HepG2 (cell line): ENCODE data around the gene IQCN. TPM values are rescaled to one million over a fixed set of nuclear protein-coding genes. Genes with fewer than 3 reads are reported as not detected.
A peak's percentile ranks its signal among the peaks of the same experiment; 100 is the strongest.

Experiments used
- AHR ChIP-seq: IDR thresholded peaks from 2 replicates; pipeline ENCODE4 v1.6.1; 2018; ENCODE audit warnings: missing genetic modification reagents, missing compliant biosample characterization
- ARNT ChIP-seq: fragments of 450-650 bp; IDR thresholded peaks from 2 replicates; pipeline ENCODE4 v1.6.1; 2017
- ARNT2 ChIP-seq: sonication (generic); formaldehyde crosslinking; IDR thresholded peaks from 2 replicates; pipeline ENCODE4 v1.8.0; 2022; ENCODE audit warnings: mild to moderate bottlenecking, low read depth, missing genetic modification reagents, moderate library complexity
- ATF1 ChIP-seq: IDR thresholded peaks from 2 replicates; pipeline ENCODE4 v1.6.1; 2016; ENCODE audit warnings: mild to moderate bottlenecking, control low read depth
- CBX2 ChIP-seq, 2 experiments: fragments of 200-600 bp in 1 of 2; sonication (generic); formaldehyde crosslinking in 1 of 2; IDR thresholded peaks; 2 replicates each; pipeline versions ENCODE4 v1.7.0 to v1.8.1; 2018 to 2022; ENCODE audit warnings: low read depth in 2 of 2, low read length in 1 of 2, mild to moderate bottlenecking in 1 of 2, missing genetic modification reagents in 1 of 2
- EHMT2 ChIP-seq: fragments of 200-600 bp; sonication (generic); IDR thresholded peaks from 2 replicates; pipeline ENCODE4 v1.7.0; 2017; ENCODE audit warnings: antibody characterized with exemption, low read depth, low read length, borderline replicate concordance
- JARID2 ChIP-seq: sonication (generic); formaldehyde crosslinking; IDR thresholded peaks from 2 replicates; pipeline ENCODE4 v1.8.1; 2023; ENCODE audit warnings: missing genetic modification reagents, inconsistent platforms; ENCODE audit not compliant: insufficient replicate concordance
- KLF15 ChIP-seq: sonication (generic); formaldehyde crosslinking; IDR thresholded peaks from 2 replicates; pipeline ENCODE4 v1.8.1; 2023; ENCODE audit warnings: borderline replicate concordance, mild to moderate bottlenecking, inconsistent platforms, missing genetic modification reagents, mixed read lengths
- NFE2L1 ChIP-seq: sonication (generic); formaldehyde crosslinking; IDR thresholded peaks from 2 replicates; pipeline ENCODE4 v1.4.0; 2020; ENCODE audit warnings: missing genetic modification reagents, mild to moderate bottlenecking, borderline replicate concordance
- PCBP1 ChIP-seq: fragments of 200-400 bp; formaldehyde crosslinking; IDR thresholded peaks from 2 replicates; pipeline ENCODE4 v1.6.1; 2017; ENCODE audit warnings: mild to moderate bottlenecking, low read depth, low read length, borderline replicate concordance
- PHF20 ChIP-seq: sonication (generic); formaldehyde crosslinking; IDR thresholded peaks from 2 replicates; pipeline ENCODE4 v1.5.0; 2020; ENCODE audit warnings: mild to moderate bottlenecking, missing genetic modification reagents
- TEAD2 ChIP-seq: sonication (generic); formaldehyde crosslinking; IDR thresholded peaks from 2 replicates; pipeline ENCODE4 v1.9.0; 2021; ENCODE audit warnings: missing genetic modification reagents
- TEAD3 ChIP-seq: optimal IDR thresholded peaks from 2 replicates; pipeline ENCODE3; 2016; ENCODE audit warnings: borderline replicate concordance
- ZFP36 ChIP-seq: fragments of 150-350 bp; IDR thresholded peaks from 2 replicates; pipeline ENCODE4 v1.6.1; 2018; ENCODE audit warnings: borderline replicate concordance, low read length, low read depth; ENCODE audit not compliant: partially characterized antibody
- ZNF235 ChIP-seq: sonication (generic); formaldehyde crosslinking; IDR thresholded peaks from 2 replicates; pipeline ENCODE4 v1.8.1; 2023; ENCODE audit warnings: mild to moderate bottlenecking, missing genetic modification reagents, borderline replicate concordance
- ZNF562 ChIP-seq: sonication (generic); formaldehyde crosslinking; IDR thresholded peaks from 2 replicates; pipeline ENCODE4 v1.8.0; 2022; ENCODE audit warnings: missing genetic modification reagents, borderline replicate concordance
- ZNF678 ChIP-seq: sonication (generic); formaldehyde crosslinking; IDR thresholded peaks from 2 replicates; pipeline ENCODE4 v1.4.0; 2020; ENCODE audit warnings: mild to moderate bottlenecking, missing genetic modification reagents
- ZNF788 ChIP-seq: sonication (generic); formaldehyde crosslinking; IDR thresholded peaks from 2 replicates; pipeline ENCODE4 v1.5.0; 2020; ENCODE audit warnings: mild to moderate bottlenecking, missing genetic modification reagents, borderline replicate concordance
- polyA plus RNA-seq, 8 experiments: library from polyadenylated mRNA; depleted of rRNA in 3 of 8; stranded (reverse) in 7 of 8; unstranded in 1 of 8; fragments of >200 nt; fragmentation: Illumina TruSeq in 4 of 8; extraction: Trizol in 4 of 8; gene quantifications; 2 replicates each; pipeline versions ENCODE4 v1.2.1 to v1.2.3, GENCODE V29; 2011 to 2016; ENCODE audit warnings: low read depth in 4 of 8, missing spikeins in 1 of 8, mixed read lengths in 1 of 8; ENCODE audit not compliant: insufficient read depth in 1 of 8
- total RNA-seq, 5 experiments: library from RNA; depleted of rRNA; stranded (reverse); fragments of >200 nt; fragmentation: Illumina TruSeq; extraction: Trizol; gene quantifications; 2 replicates each; pipeline ENCODE4 v1.2.3, GENCODE V29; 2016; ENCODE audit warnings: low read depth in 1 of 5
- TF ChIP-seq, protein P1 (sequence below): sonication (generic); formaldehyde crosslinking; IDR thresholded peaks from 2 replicates; pipeline ENCODE4 v1.4.0; 2020; ENCODE audit warnings: missing genetic modification reagents, mild to moderate bottlenecking, borderline replicate concordance
- TF ChIP-seq, protein P2 (sequence below): sonication (generic); formaldehyde crosslinking; IDR thresholded peaks from 2 replicates; pipeline ENCODE4 v1.4.0; 2020; ENCODE audit warnings: mild to moderate bottlenecking, missing genetic modification reagents
- TF ChIP-seq, protein P3 (sequence below): sonication (generic); formaldehyde crosslinking; IDR thresholded peaks from 2 replicates; pipeline ENCODE4 v1.8.1; 2023; ENCODE audit warnings: mild to moderate bottlenecking, moderate library complexity, missing genetic modification reagents
- TF ChIP-seq, protein P4 (sequence below): sonication (generic); formaldehyde crosslinking; IDR thresholded peaks from 2 replicates; pipeline ENCODE4 v1.8.0; 2022; ENCODE audit warnings: missing genetic modification reagents, mild to moderate bottlenecking, moderate library complexity, borderline replicate concordance
- TF ChIP-seq, protein P5 (sequence below): sonication (generic); formaldehyde crosslinking; IDR thresholded peaks from 2 replicates; pipeline ENCODE4 v1.8.0; 2022; ENCODE audit warnings: low read depth, missing genetic modification reagents

IQCN gene
- total and polyA plus RNA-seq, 2 of the 13 experiments (the other 11 are each of a cell fraction or from before 2014, with no cell fraction given) = 0.04 to 0.18 TPM

DNA sequence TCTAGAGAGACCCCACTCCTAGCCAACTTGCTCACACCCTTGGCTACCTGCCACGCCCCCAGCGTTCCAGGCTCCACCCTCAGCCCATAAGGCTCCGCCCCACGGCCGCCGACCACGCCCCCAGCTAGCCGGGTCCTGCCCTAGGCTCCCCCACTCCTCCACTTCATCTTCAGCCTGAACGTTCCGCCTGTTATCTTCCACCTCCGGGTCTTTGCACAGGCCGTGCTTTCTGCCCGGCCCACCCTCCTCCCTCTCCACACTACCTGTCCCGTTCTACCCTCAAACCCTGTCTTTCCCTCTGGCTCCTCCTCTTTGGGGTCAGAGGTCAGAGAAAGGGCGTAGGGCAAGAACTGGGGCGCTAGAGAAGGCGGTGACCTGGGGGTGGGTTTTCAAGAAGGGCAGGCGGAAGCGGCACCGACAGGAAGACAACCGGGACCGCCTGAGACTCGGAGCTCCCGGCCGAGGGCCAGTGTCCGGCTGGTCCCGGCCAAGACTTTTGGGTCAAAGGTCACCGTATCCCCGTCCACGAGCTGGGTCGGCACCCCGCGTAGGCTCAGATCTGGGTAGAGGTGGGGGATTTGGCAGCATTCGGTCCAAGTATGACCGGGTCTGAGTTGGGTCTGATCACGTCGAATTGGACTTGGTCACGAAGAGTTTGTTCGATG lies 50.3 kb downstream of the IQCN start (continued):
- TF ChIP-seq ZNF678 (CRISPR knock-in tag) (no peak), KLF15 (CRISPR knock-in tag) (no peak), AHR (0 out of 2 replicates have a peak, but pooled peaks have one; percentile 32), JARID2 (CRISPR knock-in tag) (no peak), ARNT (no peak), ARNT2 (CRISPR knock-in tag) (no peak), EHMT2 (no peak), TEAD3 (peak; percentile 53), PHF20 (CRISPR knock-in tag) (no peak), CBX2 (IDR thresholded peaks at IDR 0.05; ENCODE audit: low read depth, low read length) (no peak), CBX2 (CRISPR knock-in tag; IDR thresholded peaks at IDR 0.05; ENCODE audit: low read depth) (no peak), ZNF788 (CRISPR knock-in tag) (0 out of 2 replicates have a peak, but pooled peaks have one; percentile 48), ZFP36 (no peak), ZNF562 (CRISPR knock-in tag) (no peak), PCBP1 (no peak), ATF1 (no peak), NFE2L1 (CRISPR knock-in tag) (no peak), TEAD2 (no peak), ZNF235 (no peak)
- TF ChIP-seq, protein P1, sequence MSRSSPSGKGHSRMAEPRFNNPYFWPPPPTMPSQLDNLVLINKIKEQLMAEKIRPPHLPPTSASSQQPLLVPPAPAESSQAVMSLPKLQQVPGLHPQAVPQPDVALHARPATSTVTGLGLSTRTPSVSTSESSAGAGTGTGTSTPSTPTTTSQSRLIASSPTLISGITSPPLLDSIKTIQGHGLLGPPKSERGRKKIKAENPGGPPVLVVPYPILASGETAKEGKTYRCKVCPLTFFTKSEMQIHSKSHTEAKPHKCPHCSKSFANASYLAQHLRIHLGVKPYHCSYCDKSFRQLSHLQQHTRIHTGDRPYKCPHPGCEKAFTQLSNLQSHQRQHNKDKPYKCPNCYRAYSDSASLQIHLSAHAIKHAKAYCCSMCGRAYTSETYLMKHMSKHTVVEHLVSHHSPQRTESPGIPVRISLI (CRISPR knock-in tag) = no peak
- TF ChIP-seq, protein P2, sequence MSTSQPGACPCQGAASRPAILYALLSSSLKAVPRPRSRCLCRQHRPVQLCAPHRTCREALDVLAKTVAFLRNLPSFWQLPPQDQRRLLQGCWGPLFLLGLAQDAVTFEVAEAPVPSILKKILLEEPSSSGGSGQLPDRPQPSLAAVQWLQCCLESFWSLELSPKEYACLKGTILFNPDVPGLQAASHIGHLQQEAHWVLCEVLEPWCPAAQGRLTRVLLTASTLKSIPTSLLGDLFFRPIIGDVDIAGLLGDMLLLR (CRISPR knock-in tag) = no peak
- TF ChIP-seq, protein P3, sequence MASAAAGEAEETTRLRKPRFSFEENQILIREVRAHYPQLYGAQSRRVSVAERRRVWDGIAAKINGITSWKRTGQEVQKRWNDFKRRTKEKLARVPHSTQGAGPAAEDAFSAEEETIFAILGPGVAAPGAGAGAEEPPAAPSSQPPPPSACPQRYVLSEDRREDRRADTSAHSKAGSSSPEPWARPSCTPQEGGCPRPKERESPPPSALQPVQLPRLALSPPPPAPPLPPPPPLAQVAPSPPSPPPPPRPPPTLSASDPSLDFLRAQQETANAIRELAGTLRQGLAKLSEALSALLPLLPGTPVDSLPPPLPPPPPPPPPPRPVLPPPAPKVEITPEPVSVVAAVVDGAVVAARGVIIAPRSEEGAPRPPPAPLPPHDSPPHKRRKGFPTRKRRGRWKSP (CRISPR knock-in tag) = peak; percentile 11; the same call in 1 of the 2 replicates
- TF ChIP-seq, protein P4, sequence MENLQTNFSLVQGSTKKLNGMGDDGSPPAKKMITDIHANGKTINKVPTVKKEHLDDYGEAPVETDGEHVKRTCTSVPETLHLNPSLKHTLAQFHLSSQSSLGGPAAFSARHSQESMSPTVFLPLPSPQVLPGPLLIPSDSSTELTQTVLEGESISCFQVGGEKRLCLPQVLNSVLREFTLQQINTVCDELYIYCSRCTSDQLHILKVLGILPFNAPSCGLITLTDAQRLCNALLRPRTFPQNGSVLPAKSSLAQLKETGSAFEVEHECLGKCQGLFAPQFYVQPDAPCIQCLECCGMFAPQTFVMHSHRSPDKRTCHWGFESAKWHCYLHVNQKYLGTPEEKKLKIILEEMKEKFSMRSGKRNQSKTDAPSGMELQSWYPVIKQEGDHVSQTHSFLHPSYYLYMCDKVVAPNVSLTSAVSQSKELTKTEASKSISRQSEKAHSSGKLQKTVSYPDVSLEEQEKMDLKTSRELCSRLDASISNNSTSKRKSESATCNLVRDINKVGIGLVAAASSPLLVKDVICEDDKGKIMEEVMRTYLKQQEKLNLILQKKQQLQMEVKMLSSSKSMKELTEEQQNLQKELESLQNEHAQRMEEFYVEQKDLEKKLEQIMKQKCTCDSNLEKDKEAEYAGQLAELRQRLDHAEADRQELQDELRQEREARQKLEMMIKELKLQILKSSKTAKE (CRISPR knock-in tag) = no peak
- TF ChIP-seq, protein P5, sequence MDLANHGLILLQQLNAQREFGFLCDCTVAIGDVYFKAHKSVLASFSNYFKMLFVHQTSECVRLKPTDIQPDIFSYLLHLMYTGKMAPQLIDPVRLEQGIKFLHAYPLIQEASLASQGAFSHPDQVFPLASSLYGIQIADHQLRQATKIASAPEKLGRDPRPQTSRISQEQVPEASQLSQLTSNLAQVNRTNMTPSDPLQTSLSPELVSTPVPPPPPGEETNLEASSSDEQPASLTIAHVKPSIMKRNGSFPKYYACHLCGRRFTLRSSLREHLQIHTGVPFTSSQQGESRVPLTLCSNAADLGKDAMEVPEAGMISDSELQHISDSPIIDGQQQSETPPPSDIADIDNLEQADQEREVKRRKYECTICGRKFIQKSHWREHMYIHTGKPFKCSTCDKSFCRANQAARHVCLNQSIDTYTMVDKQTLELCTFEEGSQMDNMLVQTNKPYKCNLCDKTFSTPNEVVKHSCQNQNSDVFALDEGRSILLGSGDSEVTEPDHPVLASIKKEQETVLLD (CRISPR knock-in tag) = no peak
